ENCODE measurements around the gene ELAVL3. TPM values are rescaled to one million over a fixed set of nuclear protein-coding genes. Genes with fewer than 3 reads are reported as not detected.
A peak's percentile ranks its signal among the peaks of the same experiment; 100 is the strongest.
"Not testable (repeated sequence)": the region's sequence is repeated elsewhere in the genome, so short reads cannot be mapped to it uniquely, and the experiment has no call there.

Gene ELAVL3
- total RNA-seq, 2 donors from 2014 or later = not detected

- no peak for TF ChIP-seq CTCF (IDR thresholded peaks at IDR 0.05)
- Histone ChIP-seq H3K27ac (peak overlapping the region; percentile 65 to 83), H3K27me3 (peaks cover 6 to 7% of the 10 kb centered on the region in 2 donors), H3K9me3 (no peaks in the 10 kb centered on the region), H3K4me3 (peak overlapping the region; percentile 55), H3K4me1 (peaks cover 0 to 46% of the 10 kb centered on the region in 2 donors), H3K36me3 (no peaks in the 10 kb centered on the region)
- DNase-seq (ENCODE audit: low spot score) = no peak
Observed at GRCh38 chr19:11418094-11418548, 62.7 kb downstream of the ELAVL3 start.

- Histone ChIP-seq H3K9me3 (no peaks in the 10 kb centered on the region), H3K27me3 (peaks cover 6 to 7% of the 10 kb centered on the region in 2 donors), H3K4me3 (no peak overlapping the region), H3K27ac (no peak overlapping the region), H3K4me1 (peaks cover 0 to 30% of the 10 kb centered on the region in 2 donors), H3K36me3 (no peaks in the 10 kb centered on the region)
- TF ChIP-seq CTCF (IDR thresholded peaks at IDR 0.05) = no peak
- no peak for DNase-seq (ENCODE audit: low spot score)
Observed at GRCh38 chr19:11416346-11417052, 64.3 kb downstream of the ELAVL3 start.

- Histone ChIP-seq H3K27me3 (peaks cover 6 to 7% of the 10 kb centered on the region in 2 donors), H3K4me1 (peaks cover 0 to 11% of the 10 kb centered on the region in 2 donors)
- no peak for DNase-seq (ENCODE audit: low spot score)
Observed at GRCh38 chr19:11414544-11414943, 66.3 kb downstream of the ELAVL3 start.

GRCh38 chr19:11410682-11411081 is 70.2 kb downstream of the ELAVL3 start:
- H3K4me3 ChIP-seq = no peak overlapping the region
- no peak for TF ChIP-seq CTCF (IDR thresholded peaks at IDR 0.05)
- DNase-seq (ENCODE audit: low spot score) = no peak
- H3K27me3 ChIP-seq = no peaks in the 10 kb centered on the region
- no peaks in the 10 kb centered on the region for H3K36me3 ChIP-seq
- no peaks in the 10 kb centered on the region for H3K9me3 ChIP-seq
- peaks cover 0 to 8% of the 10 kb centered on the region in 2 donors for H3K4me1 ChIP-seq
- H3K27ac ChIP-seq = no peak overlapping the region

More at GRCh38 chr19:11414544-11414943, 66.3 kb downstream of the ELAVL3 start:
- no peak overlapping the region for H3K27ac ChIP-seq
- H3K9me3 ChIP-seq = no peaks in the 10 kb centered on the region
- TF ChIP-seq CTCF (IDR thresholded peaks at IDR 0.05) = no peak
- no peak overlapping the region for H3K4me3 ChIP-seq
- H3K36me3 ChIP-seq = no peaks in the 10 kb centered on the region

- H3K4me3 ChIP-seq = no peak overlapping the region
- no peak for TF ChIP-seq CTCF (IDR thresholded peaks at IDR 0.05)
- H3K9me3 ChIP-seq = no peaks in the 10 kb centered on the region
- no peak for DNase-seq (ENCODE audit: low spot score)
- H3K36me3 ChIP-seq = no peaks in the 10 kb centered on the region
- no peak overlapping the region for H3K27ac ChIP-seq
- H3K27me3 ChIP-seq = no peaks in the 10 kb centered on the region
- H3K4me1 ChIP-seq = peaks cover 0 to 8% of the 10 kb centered on the region in 2 donors
Observed at GRCh38 chr19:11408591-11408990, 72.3 kb downstream of the ELAVL3 start.

GRCh38 chr19:11406703-11407236 is 74.1 kb downstream of the ELAVL3 start:
- H3K4me3 ChIP-seq; H3K27me3 ChIP-seq; H3K4me1 ChIP-seq; H3K9me3 ChIP-seq; DNase-seq (ENCODE audit: low spot score); H3K27ac ChIP-seq; H3K36me3 ChIP-seq: not testable (repeated sequence)

Data from right atrium auricular region (tissue), 2 donors.